GM18868 (cell line): ENCODE results near the gene NLRP6.

Experiments
- ATAC-seq: cut with Tn5 transposase; IDR thresholded peaks from one replicate; pipeline ENCODE4 v1.9.1; 2021; ENCODE audit warnings: mild to moderate bottlenecking, moderate library complexity; ENCODE audit not compliant: unreplicated experiment

The NLRP6 gene

DNA sequence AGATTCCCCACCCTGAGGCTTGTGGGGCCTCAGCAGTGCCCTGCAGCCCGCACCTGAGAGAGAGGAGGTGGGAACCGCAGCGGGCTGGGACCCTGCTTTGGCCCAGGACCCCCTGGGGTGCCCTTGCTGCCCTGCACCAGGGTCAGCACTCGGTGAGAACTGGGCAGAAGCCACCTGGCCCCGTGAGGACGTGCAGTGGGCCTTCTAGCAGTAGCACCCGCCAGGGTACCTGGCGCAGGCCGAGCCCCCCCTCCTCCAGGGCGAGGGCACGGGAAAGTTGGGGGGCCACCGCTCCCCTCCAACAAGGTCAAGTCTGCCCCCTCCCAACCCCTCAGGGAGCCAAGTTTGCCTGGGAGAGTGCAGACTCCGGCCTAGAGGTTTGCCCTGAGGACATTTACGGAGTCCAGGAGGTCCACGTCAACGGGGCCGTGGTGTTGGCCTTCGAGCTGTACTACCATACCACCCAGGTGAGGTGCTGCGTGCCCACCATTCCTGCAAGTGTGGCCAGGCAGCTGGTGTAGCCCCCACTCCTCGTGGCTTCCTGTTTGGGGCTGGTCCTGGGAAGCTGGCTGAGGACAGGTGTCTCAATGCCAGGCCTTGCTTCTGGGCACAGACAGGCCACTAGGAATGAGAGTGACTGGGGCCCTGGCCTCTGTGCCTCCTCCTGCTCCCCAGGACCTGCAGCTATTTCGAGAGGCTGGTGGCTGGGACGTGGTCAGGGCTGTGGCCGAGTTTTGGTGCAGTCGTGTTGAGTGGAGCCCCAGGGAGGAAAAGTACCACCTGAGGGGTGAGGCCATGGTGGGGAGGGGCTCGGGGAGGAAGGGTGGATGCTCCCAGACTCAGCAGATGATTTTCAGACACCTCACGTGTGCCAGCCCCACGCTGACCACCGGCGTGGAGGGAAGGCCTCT, 14.3 kb downstream of the NLRP6 start:
- ATAC-seq: no peak

DNA sequence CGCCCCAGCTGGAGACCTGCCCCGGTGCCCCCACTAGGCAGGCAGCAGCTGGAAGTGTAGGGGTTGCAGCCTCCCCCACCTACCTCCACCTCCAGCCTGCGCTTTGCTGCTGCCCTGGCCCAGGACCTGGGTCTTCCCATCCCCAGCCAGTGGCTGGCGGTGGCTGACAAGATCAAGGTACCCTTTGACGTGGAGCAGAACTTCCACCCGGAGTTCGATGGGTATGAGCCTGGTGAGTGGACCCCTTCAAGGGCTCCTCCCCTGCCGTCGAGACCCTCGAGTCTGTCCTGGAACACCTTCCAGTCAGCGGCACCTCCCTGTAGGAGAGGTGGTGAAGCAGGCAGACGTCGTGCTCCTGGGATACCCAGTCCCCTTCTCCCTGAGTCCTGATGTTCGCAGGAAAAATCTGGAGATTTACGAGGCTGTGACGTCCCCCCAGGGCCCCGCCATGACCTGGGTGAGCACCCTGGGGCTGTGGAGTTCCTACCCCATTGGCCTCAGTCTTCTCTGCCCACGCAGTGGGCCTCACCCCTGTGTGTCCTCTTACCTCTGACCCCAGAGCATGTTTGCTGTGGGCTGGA, 15.2 kb downstream of the NLRP6 start:
- ATAC-seq: no peak

DNA sequence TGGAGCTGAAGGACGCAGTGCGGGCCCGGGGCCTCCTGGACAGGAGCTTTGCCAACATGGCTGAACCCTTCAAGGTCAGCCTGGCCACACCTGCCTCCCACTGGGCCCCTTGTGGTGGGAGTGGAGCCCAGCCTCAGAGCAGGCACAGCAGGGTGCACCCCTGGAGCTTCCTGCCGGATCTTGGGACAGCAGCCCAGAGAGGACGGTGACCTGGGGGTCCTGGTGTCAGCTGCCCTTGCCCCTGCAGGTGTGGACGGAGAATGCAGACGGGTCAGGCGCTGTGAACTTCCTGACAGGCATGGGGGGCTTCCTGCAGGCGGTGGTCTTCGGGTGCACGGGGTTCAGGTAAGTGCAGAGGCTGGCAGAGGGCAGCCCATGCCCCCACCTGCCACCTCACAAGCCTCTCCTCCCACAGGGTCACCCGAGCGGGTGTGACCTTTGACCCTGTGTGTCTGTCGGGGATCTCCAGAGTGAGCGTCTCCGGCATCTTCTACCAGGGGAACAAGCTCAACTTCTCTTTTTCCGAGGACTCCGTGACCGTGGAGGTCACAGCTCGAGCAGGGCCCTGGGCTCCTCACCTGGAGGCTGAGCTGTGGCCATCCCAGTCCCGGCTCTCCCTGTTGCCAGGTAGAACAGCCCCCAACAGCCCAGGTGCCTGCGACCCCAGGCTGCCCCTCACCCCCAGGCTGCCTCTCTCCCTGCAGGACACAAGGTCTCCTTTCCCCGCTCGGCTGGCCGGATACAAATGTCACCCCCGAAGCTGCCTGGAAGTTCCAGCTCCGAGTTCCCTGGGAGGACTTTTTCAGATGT, 15.8 kb downstream of the NLRP6 start:
- ATAC-seq: no peak

DNA sequence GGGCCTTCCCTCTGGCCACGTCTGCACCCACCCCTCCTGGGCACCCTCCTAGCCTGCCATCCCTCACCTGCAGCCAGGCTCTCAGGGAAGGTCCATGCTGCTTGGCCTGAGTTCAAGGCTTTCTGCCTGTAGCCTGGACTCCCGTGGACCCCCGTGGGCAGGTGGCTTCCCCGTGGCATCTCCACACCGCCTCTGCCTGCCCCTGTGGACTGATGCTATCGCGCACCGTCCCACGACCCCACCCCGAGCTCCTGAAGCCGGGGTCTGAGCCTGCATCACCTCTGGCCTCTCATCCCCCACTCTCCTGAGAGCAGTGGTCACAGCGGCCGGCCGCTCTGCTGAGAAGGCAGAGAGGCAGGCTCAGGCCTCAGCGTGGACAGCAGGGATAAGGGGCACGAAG, 16.6 kb downstream of the NLRP6 start:
- no peak for ATAC-seq

DNA sequence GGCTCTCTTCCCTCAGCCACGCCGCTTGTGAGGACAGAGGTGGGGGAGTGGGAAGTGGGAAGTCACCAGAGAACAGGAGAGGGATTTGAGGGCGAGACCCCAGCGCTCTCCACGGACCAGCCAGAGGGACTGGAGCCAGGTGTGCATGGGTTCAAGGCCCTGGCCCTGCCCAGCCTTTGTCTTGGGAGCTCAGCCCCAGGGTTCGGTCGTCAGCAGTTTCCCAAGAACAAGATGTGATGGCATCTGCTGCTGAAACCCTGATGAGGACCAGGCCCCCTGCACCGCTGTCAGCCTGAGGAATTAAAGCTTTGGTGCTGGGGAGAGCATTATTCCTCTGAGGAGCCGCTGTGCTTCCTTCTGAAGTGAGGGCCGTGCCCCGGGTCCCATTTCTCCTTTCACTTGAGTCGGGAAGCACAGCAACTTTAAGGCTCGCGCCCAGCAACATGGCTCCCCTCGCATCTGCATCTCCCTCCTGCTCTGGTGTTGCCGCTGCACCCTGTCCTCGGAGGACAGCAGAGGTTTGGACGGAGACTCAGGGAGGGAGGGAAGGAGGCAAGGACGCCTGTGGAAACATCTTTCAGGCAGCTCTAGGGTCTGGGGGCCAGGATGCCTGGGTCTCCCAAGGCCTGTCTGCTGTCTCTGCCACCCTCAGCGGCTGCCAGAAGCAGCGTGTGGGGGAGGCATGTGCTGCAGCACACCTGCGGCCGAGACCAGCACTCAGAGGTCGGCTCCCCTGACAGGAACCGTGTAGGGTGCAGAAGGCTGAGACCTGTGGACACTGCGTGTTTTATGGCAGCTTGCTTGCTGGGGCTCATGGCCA, 17.4 kb downstream of the NLRP6 start:
- no peak for ATAC-seq

DNA sequence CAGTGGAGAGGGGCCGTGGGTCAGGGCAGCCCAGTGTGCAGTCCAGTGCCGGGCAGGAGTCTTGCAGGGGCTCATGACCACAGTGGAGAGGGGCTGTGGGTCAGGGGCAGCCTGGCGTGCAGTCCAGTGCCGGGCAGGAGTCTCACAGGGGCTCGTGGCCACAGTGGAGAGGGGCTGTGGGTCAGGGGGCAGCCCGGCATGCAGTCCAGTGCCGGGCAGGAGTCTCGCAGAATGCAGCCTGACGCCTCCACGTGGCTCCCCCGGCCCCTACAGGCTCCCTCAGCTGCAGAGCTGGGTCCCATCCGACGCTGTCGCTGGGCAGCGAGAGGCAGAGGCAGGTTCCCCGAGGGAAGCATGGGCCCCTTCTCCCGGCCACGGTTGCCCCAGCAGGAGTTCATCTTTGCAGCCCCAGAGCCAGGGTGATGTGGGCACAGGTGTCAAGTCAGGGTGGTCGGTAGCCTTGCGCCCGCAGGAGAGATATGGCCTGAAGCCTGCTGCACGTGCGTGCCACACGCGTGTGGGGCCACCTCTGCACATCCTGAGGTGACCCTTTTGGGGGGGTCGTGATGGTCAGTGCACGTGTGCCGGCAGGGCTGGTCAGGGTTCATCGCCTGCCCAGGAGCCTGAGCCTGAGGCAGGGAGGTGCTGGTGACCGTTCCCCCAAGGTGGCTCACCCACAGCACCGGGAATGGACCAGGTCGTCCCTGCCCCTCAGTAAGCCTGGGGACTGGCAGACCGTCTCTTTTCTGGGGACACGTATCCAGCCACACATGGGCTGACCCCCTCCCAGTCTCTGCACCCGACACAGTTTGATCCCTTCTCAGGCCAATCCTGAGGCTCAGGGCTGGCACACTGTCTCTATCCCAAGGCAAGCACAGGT, 18.2 kb downstream of the NLRP6 start:
- ATAC-seq: no peak

DNA sequence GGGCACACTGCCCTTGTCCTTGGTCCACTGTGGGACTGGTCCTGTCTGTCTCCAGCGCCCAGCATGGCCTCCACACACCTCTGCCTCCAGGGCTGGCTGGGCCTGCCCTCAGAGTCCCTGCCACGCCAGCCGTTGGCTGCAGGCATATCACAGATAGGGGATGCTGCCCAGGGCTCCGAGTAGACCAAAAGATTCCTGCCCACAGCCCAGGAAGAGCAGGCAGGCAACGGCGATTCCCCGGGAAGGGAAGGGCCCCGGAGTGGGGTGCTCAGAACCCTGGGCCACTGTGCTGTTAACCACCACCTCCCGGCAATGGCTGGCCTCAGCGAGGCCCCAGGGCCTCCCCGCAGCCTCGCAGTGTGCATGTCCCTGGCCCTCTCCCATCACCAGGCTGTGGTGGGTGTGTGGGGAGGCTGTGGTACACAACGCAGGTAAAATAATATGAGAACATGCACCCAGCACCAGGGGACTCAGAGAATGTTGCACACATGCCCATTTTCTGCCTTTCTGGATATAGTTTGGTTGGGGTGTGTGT, 18.9 kb downstream of the NLRP6 start:
- ATAC-seq: no peak

DNA sequence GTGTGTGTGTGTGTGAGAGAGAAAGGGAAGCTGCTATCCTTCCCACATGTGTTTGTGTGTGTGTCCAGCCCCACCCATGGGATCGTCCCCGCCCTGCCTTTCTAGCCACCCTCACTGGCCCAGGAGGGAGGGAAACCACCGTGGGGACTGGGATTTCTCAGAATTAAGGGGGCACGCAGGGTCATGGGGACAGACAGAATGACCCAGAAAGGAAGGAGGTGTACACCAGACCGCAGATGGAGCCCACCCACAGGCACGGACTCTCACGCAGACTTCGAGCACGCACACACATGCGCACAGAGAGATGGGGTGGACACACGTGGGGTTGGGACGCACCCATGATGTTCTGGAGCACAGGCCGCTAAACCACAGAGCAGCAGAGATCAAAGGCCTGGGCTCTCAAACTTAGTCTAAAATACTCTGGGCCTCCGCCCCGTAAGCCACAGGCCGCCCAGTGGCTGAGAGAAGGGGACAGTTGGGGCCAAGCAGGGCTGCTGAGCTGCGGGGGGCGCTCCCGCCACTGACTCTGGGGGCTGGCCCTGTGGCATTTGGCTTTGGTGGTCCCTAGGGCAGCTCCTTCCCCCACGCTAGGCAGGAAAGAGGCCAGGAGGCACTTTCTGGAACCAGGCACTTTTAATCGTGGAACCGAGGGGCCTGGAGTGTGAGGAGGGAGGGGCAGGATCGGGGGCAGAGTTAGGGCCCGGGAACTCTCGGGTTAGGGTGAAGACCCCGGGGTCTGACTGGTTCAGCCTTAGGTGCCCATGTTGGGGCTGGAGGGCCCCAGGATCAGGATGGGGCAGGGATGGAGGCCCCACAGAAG, 19.6 kb downstream of the NLRP6 start:
- ATAC-seq: no peak

DNA sequence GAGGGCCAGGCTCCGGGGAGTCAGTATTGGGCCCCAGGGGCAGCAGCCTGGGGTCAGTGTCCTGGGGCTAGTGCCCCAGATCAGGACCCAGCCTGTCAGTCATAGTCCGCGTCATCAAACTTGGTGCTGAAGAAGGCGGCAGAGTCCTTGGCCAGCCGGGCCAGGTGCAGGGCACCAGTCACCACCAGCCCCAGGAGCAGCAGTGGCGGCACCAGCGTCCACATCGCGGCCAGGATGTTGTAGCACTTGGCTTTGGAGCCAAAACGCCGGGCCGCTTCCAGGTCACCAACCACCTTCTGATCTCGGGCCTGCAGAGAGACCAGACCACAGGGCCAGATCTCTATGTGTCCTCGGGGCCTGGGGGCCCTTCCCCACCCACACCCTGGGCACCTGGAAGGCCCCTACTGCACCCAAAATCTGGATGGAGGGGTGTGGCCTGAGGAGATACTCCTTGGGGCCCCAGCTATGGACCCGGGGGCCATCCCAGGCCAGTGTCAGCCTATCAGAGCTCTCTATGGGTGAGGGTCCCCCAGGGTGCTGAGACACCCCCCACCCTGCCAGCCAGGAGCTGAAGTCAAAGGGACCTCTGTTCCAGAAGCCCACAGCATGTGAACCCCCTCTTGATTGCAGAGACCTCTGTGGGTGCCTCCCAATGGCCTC, 20.3 kb downstream of the NLRP6 start:
- no peak for ATAC-seq

DNA sequence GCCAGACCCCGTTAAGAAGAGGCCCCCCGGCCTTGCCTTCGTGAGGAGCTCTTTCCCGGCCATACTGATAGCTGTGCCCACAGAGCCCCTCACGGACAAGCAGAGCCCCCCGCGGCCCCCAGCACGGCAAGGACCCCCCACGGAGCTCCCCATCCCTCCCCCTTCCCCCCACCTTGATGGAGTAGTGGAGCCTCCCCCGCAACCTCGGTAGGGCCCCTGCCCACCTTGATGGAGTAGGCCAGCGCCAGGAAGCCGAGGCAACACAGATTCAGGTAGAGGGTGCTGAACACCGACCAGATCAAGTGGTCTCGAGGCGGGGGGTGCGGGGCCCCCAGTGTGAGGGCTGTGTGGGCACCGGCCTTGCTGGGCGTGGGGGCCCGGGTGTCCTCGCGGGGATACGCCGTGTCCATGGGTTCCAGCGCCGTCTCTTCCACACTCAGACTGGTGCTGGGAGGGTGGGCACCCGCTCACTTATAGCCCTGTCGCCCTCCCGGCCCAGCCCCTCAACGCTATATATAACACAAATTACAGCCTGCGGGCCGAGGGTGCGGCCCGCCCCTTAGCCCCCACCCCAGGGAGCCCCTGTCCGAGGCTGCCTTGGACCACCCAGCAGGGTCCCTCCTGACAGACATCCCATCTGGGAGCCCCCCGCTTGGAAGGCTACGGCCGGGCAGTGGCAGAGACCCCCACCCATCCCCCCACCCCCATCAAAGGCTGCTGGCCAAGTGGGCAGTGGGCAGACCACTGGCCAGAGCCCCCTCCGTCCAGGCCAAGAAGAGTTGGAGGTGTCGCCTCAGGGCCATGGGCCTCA, 21.1 kb downstream of the NLRP6 start, which contains the start of gene IFITM5:
IFITM5 (minus strand) TSS at position 446 of the 811 bp plus-strand sequence; CDS start at position 410, 36 bp downstream.
- no peak for ATAC-seq

DNA sequence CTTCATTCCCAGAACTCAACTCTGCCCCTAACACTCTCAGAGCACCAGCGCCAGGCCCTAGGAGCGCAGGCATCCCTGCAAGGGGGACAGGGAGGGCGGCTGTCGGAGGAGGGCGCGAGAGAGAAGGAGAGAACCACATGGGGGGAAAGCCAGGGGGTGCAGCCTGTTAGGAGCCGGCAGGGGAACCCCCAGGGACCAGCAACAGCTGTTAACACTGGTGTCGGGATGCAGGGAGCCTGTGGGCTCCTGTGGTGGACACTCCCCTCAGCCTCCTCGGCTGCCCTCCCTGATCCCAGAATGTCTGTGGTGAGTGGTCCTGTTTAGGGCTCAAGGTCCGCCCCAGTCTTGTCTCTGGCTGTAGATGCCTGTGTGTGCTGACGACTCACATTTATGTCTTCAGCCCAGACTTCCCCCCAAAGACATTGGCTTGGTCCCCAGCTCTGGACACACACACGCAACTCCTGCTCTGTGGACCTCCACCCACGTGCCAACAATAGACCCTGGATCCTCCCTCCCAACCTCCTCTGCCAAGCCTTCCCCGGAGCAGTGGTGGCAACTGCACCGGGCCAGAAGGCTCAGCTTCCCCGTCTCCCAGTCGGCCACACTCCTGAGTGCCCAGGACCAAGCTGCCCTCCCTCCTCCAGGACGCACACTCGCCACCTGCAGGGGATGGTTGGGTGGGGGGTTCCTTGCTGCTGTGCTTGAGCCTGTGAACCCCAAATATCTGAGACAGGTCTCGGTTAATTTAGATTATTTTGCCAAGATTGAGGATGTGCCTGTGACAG, 21.9 kb downstream of the NLRP6 start:
- ATAC-seq: no peak

DNA sequence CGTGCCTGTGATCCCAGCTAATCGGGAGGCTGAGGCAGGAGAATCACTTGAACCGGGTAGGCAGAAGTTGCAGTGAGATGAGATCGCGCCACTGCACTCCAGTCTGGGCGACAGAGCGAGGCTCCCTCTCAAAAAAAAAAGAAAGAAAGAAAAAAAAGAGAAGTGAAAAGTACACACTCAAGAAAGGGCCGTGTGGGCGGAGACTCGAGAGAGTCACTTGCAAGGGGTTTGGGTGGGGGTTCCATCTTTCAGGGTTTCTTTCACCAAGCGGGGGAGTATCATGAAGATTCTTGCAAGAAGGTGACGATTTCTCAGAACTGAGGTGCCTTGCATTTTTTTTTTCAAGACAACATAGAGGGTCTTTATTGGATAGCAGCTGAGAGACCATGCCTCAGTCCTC, 25.2 kb downstream of the NLRP6 start:
- no peak for ATAC-seq

DNA sequence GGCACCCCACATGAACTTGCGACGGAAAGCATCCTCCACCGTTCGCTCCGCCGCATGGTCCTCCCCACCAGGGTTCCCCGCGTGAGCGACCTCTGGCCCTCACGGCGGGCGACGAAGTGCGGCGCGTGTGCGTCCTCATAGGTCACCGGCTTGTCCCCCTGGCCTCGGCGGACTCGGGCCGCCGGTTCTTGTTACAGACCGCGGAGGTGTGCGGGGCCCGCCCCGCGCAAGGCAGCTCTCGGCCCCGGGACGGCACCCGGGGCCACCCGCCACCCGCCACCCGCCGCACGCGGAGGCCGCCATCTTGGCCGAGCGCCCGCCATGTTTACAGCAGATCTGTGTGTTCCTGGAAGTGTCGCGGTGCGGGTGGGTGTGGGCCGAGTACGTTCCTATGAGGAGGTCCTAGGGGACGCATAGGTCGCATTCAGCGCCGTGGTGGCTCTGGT, 25.9 kb downstream of the NLRP6 start:
- ATAC-seq: no peak

DNA sequence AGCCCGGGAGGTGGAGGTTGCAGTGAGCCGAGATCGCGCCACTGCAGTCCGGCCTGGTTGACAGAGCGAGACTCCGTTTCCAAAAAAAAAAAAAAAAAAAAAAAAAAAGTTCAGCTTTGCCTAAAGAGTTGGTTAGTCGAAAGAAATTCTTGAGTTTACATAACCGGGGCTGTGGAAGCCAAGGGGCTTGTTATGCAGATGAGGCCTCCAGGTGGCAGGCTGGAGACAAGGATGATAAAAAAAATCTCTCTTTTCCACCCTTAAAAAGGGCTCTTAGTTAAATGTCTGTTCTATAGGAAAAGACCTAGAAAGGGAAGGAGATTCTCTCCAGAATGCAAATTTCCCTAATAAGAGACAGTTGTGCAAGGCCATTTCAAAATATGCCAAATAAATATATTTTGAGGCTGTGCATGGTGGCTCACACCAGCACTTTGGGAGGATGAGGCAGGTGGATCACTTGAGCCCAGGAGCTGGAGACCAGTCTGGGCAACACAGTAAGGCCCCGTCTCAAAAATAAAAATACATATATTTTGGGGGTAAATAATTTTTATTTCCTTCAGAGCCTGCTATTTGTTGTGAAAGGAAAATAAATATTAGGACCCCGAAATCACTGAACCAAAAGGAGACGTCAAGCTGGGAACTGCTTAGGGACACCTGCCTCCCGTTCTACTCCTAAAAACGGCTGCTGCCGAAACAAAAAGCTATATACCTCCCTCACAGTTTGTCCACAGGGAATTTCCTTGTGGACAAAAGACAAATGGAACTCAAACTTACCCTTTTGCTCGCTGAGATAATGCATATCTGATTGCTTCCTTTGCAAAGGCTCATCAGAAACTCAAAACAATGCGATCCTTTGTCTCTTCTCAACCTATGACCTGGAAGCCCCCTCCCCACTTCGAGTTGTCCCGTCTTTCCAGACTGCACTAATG, 27.0 kb downstream of the NLRP6 start:
- ATAC-seq: no peak

DNA sequence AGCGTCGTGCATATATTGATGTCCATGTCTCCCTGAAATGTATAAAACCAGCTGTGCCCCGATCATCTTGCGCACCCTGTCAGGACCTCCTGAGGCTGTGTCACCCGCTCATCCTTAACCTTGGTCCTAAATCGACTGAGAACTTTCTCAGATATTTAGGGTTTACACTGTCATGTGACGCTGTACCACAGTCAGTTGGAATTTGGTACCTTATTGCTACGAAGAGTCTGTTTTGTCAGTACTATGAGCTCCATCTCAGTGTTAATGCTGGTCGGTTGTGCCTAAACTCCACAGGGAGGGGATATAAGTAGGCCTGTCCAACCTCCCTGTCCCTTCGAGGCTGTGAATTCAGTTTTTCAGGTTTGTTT, 27.6 kb downstream of the NLRP6 start:
- no peak for ATAC-seq
